PC-9 (cell line): ENCODE data around the gene OR1J1.

Experiments
- EZH2 ChIP-seq: fragments of 200-600 bp; sonication (generic); IDR thresholded peaks from 2 replicates; pipeline ENCODE4 v1.8.0; 2017; ENCODE audit warnings: antibody characterized with exemption, low read depth
- TF ChIP-seq, protein P1 (sequence below): fragments of 200-600 bp; sonication (generic); conservative IDR thresholded peaks from 2 replicates; pipeline ENCODE4 v1.6.1; 2017; ENCODE audit warnings: mixed run types, antibody characterized with exemption, mild to moderate bottlenecking, moderate library complexity

DNA sequence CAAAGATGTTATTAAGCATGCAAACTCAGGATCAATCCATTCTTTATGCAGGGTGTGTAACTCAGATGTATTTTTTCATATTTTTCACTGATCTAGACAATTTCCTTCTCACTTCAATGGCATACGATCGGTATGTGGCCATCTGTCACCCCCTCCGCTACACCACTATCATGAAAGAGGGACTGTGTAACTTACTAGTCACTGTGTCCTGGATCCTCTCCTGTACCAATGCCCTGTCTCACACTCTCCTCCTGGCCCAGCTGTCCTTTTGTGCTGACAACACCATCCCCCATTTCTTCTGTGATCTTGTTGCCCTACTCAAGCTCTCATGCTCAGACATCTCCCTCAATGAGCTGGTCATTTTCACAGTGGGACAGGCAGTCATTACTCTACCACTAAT is 41.6 kb upstream of the OR1J1 start:
- TF ChIP-seq, protein P1, sequence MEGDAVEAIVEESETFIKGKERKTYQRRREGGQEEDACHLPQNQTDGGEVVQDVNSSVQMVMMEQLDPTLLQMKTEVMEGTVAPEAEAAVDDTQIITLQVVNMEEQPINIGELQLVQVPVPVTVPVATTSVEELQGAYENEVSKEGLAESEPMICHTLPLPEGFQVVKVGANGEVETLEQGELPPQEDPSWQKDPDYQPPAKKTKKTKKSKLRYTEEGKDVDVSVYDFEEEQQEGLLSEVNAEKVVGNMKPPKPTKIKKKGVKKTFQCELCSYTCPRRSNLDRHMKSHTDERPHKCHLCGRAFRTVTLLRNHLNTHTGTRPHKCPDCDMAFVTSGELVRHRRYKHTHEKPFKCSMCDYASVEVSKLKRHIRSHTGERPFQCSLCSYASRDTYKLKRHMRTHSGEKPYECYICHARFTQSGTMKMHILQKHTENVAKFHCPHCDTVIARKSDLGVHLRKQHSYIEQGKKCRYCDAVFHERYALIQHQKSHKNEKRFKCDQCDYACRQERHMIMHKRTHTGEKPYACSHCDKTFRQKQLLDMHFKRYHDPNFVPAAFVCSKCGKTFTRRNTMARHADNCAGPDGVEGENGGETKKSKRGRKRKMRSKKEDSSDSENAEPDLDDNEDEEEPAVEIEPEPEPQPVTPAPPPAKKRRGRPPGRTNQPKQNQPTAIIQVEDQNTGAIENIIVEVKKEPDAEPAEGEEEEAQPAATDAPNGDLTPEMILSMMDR, result no peak
- TF ChIP-seq EZH2, result no peak
